H1 (cell line): Measurements from ENCODE around the gene ABI1. TPM values are rescaled to one million over a fixed set of nuclear protein-coding genes. Genes with fewer than 3 reads are reported as not detected.

Experiments
- CEBPB ChIP-seq: IDR thresholded peaks from 2 replicates; pipeline ENCODE4 v1.6.1; 2012; ENCODE audit warnings: low read depth, low read length
- CTBP2 ChIP-seq: IDR thresholded peaks from 2 replicates; pipeline ENCODE4 v1.7.0; 2011; ENCODE audit warnings: borderline replicate concordance, mild to moderate bottlenecking, moderate library complexity, mixed read lengths, low read length; ENCODE audit not compliant: insufficient read depth, insufficient read length
- EP300 ChIP-seq, 2 experiments: IDR thresholded peaks; 1 replicate in 1 of 2; 2 replicates in 1 of 2; pipeline ENCODE4 v1.6.1; 2011 to 2012; ENCODE audit warnings: low read depth in 2 of 2, low read length in 2 of 2, mild to moderate bottlenecking in 2 of 2, borderline replicate concordance in 1 of 2, inconsistent platforms in 1 of 2, moderate library complexity in 1 of 2
- JUN ChIP-seq: IDR thresholded peaks from 2 replicates; pipeline ENCODE4 v1.6.1; 2011; ENCODE audit warnings: low read depth, mild to moderate bottlenecking, improper control_type of control experiment, low read length
- KDM4A ChIP-seq: IDR thresholded peaks from one replicate; pipeline ENCODE4 v1.7.1; 2012; ENCODE audit warnings: low read depth, mild to moderate bottlenecking, moderate library complexity, low read length, inconsistent platforms; ENCODE audit not compliant: severe bottlenecking
- ZNF274 ChIP-seq: IDR thresholded peaks from 2 replicates; pipeline ENCODE4 v1.7.0; 2012; ENCODE audit warnings: low read length, borderline replicate concordance; ENCODE audit errors: extremely low read depth
- polyA plus RNA-seq, 7 experiments: library from polyadenylated mRNA; depleted of rRNA in 3 of 7; stranded (reverse) in 5 of 7; unstranded in 2 of 7; fragments of >200 nt in 5 of 7; fragments of 200-250 nt in 2 of 7; gene quantifications; 1 replicate in 5 of 7; 2 replicates in 1 of 7; 4 replicates in 1 of 7; pipeline versions ENCODE4 v1.2.1 to v1.2.3, GENCODE V29; 2011 to 2013; ENCODE audit warnings: missing spikeins in 2 of 7, mixed read lengths in 2 of 7
- total RNA-seq: library from RNA; stranded (reverse); fragmentation: NEBNext Ultra II Directional; extraction: Animal tissue kit (Norgen Biotek cat#: 25700); gene quantifications from 2 replicates; pipeline ENCODE4 v1.2.1, GENCODE V29; 2021

Gene ABI1
- total and polyA plus RNA-seq, 2 of the 8 experiments (the other 6 are each of a cell fraction or from before 2014, with no cell fraction given): 35.4 to 37.0 TPM

DNA sequence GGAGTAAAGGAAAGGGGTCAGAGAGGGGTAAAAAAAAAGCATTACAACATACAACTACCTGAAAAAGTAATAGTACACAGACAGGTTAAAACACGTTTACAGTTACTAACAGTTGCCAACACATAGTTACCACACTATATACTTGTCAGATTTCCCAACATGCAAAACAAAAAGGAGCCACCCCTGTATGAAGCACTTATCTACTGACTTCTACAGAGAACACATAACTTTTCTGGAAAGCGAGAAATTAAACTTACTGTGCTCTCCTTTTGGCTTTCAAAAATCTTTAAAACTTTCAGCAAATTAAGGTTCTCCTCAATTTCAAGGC, 2.1 kb downstream of the ABI1 start (continued):
- TF ChIP-seq EP300 (IDR thresholded peaks at IDR 0.05; ENCODE audit: borderline replicate concordance in 1 of 2, low read depth in 2 of 2, low read length in 2 of 2) (no peak), KDM4A (no peak), JUN (no peak), CEBPB (no peak), ZNF274 (no peak), CTBP2 (no peak)
